IMR-90 (cell line): Measurements from ENCODE around the gene MTIF2. TPM values are rescaled to one million over a fixed set of nuclear protein-coding genes. Genes with fewer than 3 reads are reported as not detected.

Experiments used
- ATAC-seq: fragments of 200-7000 bp; cut with Tn5 transposase; 2 replicates; pipeline ENCODE4 v1.9.1; 2020; ENCODE audit warnings: low read depth, mild to moderate bottlenecking, moderate library complexity
- BruUV-seq: library from RNA; stranded (reverse); fragments of 400-500 nt; replicated peaks from 2 replicates; lab custom pipeline; 2021; lab: Mats Ljungman, UMichigan
- CTCF ChIA-PET: fragments of 300-600 bp; formaldehyde crosslinking; extraction: SDS; loops from one replicate; lab custom pipeline; 2021; ENCODE audit warnings: antibody characterized with exemption; lab: Yijun Ruan, JAX
- POLR2A ChIA-PET: fragments of 300-600 bp; sonication (Branson Sonifier 250); formaldehyde crosslinking; loops from one replicate; lab custom pipeline; 2022; ENCODE audit warnings: antibody characterized with exemption; ENCODE audit not compliant: unreplicated experiment; lab: Charles Lee
- DNase-seq: peaks from one replicate; pipeline ENCODE4 v3.0.0; 2013
- H2AFZ ChIP-seq: replicated peaks from 2 replicates; pipeline ENCODE3; 2013; ENCODE audit warnings: low read length, mild to moderate bottlenecking; ENCODE audit not compliant: poor library complexity
- H2AK5ac ChIP-seq: 2 replicates; pipeline ENCODE4 v1.6.1; 2013; ENCODE audit warnings: low read depth, low read length, inconsistent platforms
- H2AK9ac ChIP-seq: replicated peaks from 2 replicates; pipeline ENCODE3; 2013; ENCODE audit warnings: mild to moderate bottlenecking, low read depth, low read length, moderate library complexity; ENCODE audit not compliant: poor library complexity
- H2BK120ac ChIP-seq: 2 replicates; pipeline ENCODE4 v1.6.1; 2013; ENCODE audit warnings: low read depth, low read length, inconsistent platforms
- H2BK15ac ChIP-seq: 3 replicates; pipeline ENCODE4 v1.6.1; 2013; ENCODE audit warnings: low read depth, low read length, inconsistent platforms
- H2BK20ac ChIP-seq: 2 replicates; pipeline ENCODE4 v1.6.1; 2013; ENCODE audit warnings: low read depth, mild to moderate bottlenecking, inconsistent platforms, low read length, moderate library complexity
- H2BK5ac ChIP-seq: 2 replicates; pipeline ENCODE4 v1.6.1; 2013; ENCODE audit warnings: mild to moderate bottlenecking, low read depth, low read length, inconsistent platforms; ENCODE audit not compliant: poor library complexity, severe bottlenecking
- H3K14ac ChIP-seq: replicated peaks from 2 replicates; pipeline ENCODE4 v1.6.1; 2013; ENCODE audit warnings: low read depth, low read length, inconsistent platforms
- H3K18ac ChIP-seq: 2 replicates; pipeline ENCODE4 v1.6.1; 2013; ENCODE audit warnings: low read depth, low read length, control low read depth
- H3K23ac ChIP-seq: 2 replicates; pipeline ENCODE4 v1.6.1; 2013; ENCODE audit warnings: low read depth, low read length, inconsistent platforms
- H3K27ac ChIP-seq: 2 replicates; pipeline ENCODE4 v1.5.1; 2013; ENCODE audit warnings: mild to moderate bottlenecking, control low read depth, low read length; ENCODE audit not compliant: insufficient read depth
- H3K27me3 ChIP-seq: 2 replicates; pipeline ENCODE4 v1.6.1; 2013; ENCODE audit warnings: low read length; ENCODE audit not compliant: control insufficient read depth, insufficient read depth
- H3K36me3 ChIP-seq: 2 replicates; pipeline ENCODE4 v1.6.1; 2013; ENCODE audit warnings: low read length, mixed read lengths; ENCODE audit not compliant: control insufficient read depth, insufficient read depth
- H3K4ac ChIP-seq: 2 replicates; pipeline ENCODE4 v1.6.1; 2013; ENCODE audit warnings: low read depth, low read length, inconsistent platforms
- H3K4me1 ChIP-seq: 2 replicates; pipeline ENCODE4 v1.6.1; 2013; ENCODE audit warnings: low read length, mixed read lengths; ENCODE audit not compliant: control insufficient read depth, insufficient read depth
- H3K4me2 ChIP-seq: 2 replicates; pipeline ENCODE4 v1.6.1; 2013; ENCODE audit warnings: low read depth, mild to moderate bottlenecking, control low read depth, low read length, moderate library complexity
- H3K4me3 ChIP-seq: 2 replicates; pipeline ENCODE4 v1.5.1; 2013; ENCODE audit warnings: low read depth, mild to moderate bottlenecking, control low read depth, low read length, moderate library complexity; ENCODE audit not compliant: insufficient read depth
- H3K56ac ChIP-seq: 2 replicates; pipeline ENCODE4 v1.6.1; 2013; ENCODE audit warnings: low read length, inconsistent platforms; ENCODE audit not compliant: insufficient read depth; ENCODE audit errors: extremely low read depth
- H3K79me1 ChIP-seq, 2 experiments: 2 replicates each; pipeline ENCODE4 v1.6.1; 2013; ENCODE audit warnings: low read length in 2 of 2, inconsistent platforms in 1 of 2, low read depth in 1 of 2
- H3K9ac ChIP-seq: 2 replicates; pipeline ENCODE4 v1.6.1; 2013; ENCODE audit warnings: low read depth, low read length, control low read depth
- H3K9me1 ChIP-seq: 2 replicates; pipeline ENCODE4 v1.6.1; 2013; ENCODE audit warnings: low read length, inconsistent platforms; ENCODE audit not compliant: insufficient read depth
- H3K9me3 ChIP-seq: 2 replicates; pipeline ENCODE4 v1.6.1; 2013; ENCODE audit warnings: low read length; ENCODE audit not compliant: control insufficient read depth, insufficient read depth
- H4K20me1 ChIP-seq: 2 replicates; pipeline ENCODE4 v1.6.1; 2013; ENCODE audit warnings: low read length, inconsistent platforms; ENCODE audit not compliant: insufficient read depth
- H4K5ac ChIP-seq: 2 replicates; pipeline ENCODE4 v1.6.1; 2013; ENCODE audit warnings: mild to moderate bottlenecking, low read depth, low read length, control low read depth
- H4K8ac ChIP-seq, 2 experiments: 2 replicates each; pipeline ENCODE4 v1.6.1; 2013; ENCODE audit warnings: low read depth in 2 of 2, low read length in 2 of 2, control low read depth in 1 of 2, inconsistent platforms in 1 of 2
- H4K91ac ChIP-seq: 2 replicates; pipeline ENCODE4 v1.6.1; 2013; ENCODE audit warnings: low read depth, low read length, inconsistent platforms; ENCODE audit not compliant: insufficient read depth
- BHLHE40 ChIP-seq: fragments of 150-350 bp; IDR thresholded peaks from 2 replicates; pipeline ENCODE4 v1.6.1; 2016; ENCODE audit warnings: mild to moderate bottlenecking, low read depth, low read length
- CEBPB ChIP-seq: IDR thresholded peaks from 2 replicates; pipeline ENCODE4 v1.6.1; 2012; ENCODE audit warnings: low read depth, low read length, improper control_type of control experiment
- CHD1 ChIP-seq: IDR thresholded peaks from 2 replicates; pipeline ENCODE4 v1.6.1; 2012; ENCODE audit warnings: low read depth, low read length, improper control_type of control experiment
- FOS ChIP-seq: fragments of 150-350 bp; IDR thresholded peaks from 2 replicates; pipeline ENCODE4 v1.6.1; 2016; ENCODE audit warnings: low read depth, low read length
- MAFK ChIP-seq: IDR thresholded peaks from 2 replicates; pipeline ENCODE4 v1.6.1; 2012; ENCODE audit warnings: low read depth, low read length, improper control_type of control experiment
- MAZ ChIP-seq: IDR thresholded peaks from 2 replicates; pipeline ENCODE4 v1.6.1; 2012; ENCODE audit warnings: low read depth, mild to moderate bottlenecking, low read length, improper control_type of control experiment, moderate library complexity, borderline replicate concordance
- MXI1 ChIP-seq: IDR thresholded peaks from 2 replicates; pipeline ENCODE4 v1.6.1; 2012; ENCODE audit warnings: low read depth, mild to moderate bottlenecking, low read length, moderate library complexity, borderline replicate concordance
- NFE2L2 ChIP-seq: fragments of 150-350 bp; IDR thresholded peaks from 2 replicates; pipeline ENCODE4 v1.6.1; 2016; ENCODE audit warnings: low read depth, mild to moderate bottlenecking, low read length
- RAD21 ChIP-seq: IDR thresholded peaks from 2 replicates; pipeline ENCODE4 v1.6.1; 2012; ENCODE audit warnings: low read length, improper control_type of control experiment
- RCOR1 ChIP-seq: IDR thresholded peaks from 2 replicates; pipeline ENCODE4 v1.6.1; 2012; ENCODE audit warnings: mild to moderate bottlenecking, low read length, improper control_type of control experiment; ENCODE audit not compliant: insufficient replicate concordance
- RFX5 ChIP-seq: IDR thresholded peaks from 2 replicates; pipeline ENCODE4 v1.8.0; 2012; ENCODE audit warnings: low read depth, mild to moderate bottlenecking, low read length, moderate library complexity
- SMC3 ChIP-seq: fragments of 150-350 bp; IDR thresholded peaks from 2 replicates; pipeline ENCODE4 v1.6.1; 2016; ENCODE audit warnings: low read depth, mild to moderate bottlenecking, antibody characterized with exemption, low read length, moderate library complexity
- WGBS, 2 experiments: methylation state at CpG; one replicate each; pipeline versions ENCODE4 v1.1.5 to v1.1.7; 2013; ENCODE audit warnings: missing lambda C conversion rate in 2 of 2; ENCODE audit not compliant: insufficient read length in 1 of 2; ENCODE audit errors: extremely low coverage in 2 of 2; 5-methylcytosine and 5-hydroxymethylcytosine counted together
- dilution Hi-C: fragments of 300-500 bp; cut with HindIII; formaldehyde crosslinking; loops from one replicate; pipeline ENCODE4 v1.14.3; 2018; ENCODE audit warnings: low sequenced_read_pairs; ENCODE audit not compliant: unreplicated experiment
- in situ Hi-C: fragments of 300-500 bp; cut with MboI; formaldehyde crosslinking; loops from 3 replicates; pipeline ENCODE4 v1.14.3; 2019; ENCODE audit warnings: low sequenced_read_pairs, inconsistent platforms, mixed read lengths
- intact Hi-C: fragments of 100-400 bp; cut with micrococcal nuclease; formaldehyde crosslinking; loops from 2 replicates; pipeline ENCODE4 v1.10.0; 2022
- polyA plus RNA-seq, 3 experiments: library from polyadenylated mRNA; depleted of rRNA; stranded (reverse); fragments of >200 nt; gene quantifications; 2 replicates each; pipeline ENCODE4 v1.2.3, GENCODE V29; 2012; ENCODE audit warnings: low replicate concordance in 1 of 3
- total RNA-seq: library from RNA; depleted of rRNA; stranded (reverse); fragments of >200 nt; gene quantifications from 2 replicates; pipeline ENCODE4 v1.2.3, GENCODE V29; 2012
- TF ChIP-seq, protein P1 (sequence below): conservative IDR thresholded peaks from 2 replicates; pipeline ENCODE4 v1.5.1; 2012; ENCODE audit warnings: mild to moderate bottlenecking, low read depth, low read length, improper control_type of control experiment
- TF ChIP-seq, protein P2 (sequence below): fragments of 150-350 bp; IDR thresholded peaks from 2 replicates; pipeline ENCODE4 v1.6.1; 2016; ENCODE audit warnings: low read depth, mild to moderate bottlenecking, low read length, moderate library complexity, borderline replicate concordance
- TF ChIP-seq, protein P3 (sequence below): fragments of 150-350 bp; IDR thresholded peaks from 2 replicates; pipeline ENCODE4 v1.6.1; 2017; ENCODE audit warnings: mild to moderate bottlenecking, antibody characterized with exemption, low read length, low read depth

Gene MTIF2
- total and polyA plus RNA-seq, 2 of the 4 experiments (the other 2 are of a cell fraction) = 10.8 to 22.6 TPM

DNA sequence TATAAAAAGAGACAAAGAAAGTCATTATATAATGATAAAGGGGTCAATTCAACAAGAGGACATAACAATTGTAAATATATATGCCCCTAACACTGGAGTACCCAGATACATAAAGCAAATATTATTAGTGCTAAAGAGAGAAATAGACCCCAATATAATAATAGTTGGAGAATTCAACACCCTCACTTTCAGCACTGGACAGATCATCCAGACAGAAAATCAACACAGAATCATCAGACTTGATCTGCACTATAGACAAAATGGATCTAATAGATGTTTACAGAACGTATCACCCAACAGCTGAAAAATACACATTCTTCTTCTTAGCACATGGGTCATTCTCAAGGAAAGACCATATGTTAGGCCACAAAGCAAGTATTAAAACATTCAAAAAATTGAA lies 68.6 kb downstream of the MTIF2 start:
- DNase-seq = no peak
- Histone ChIP-seq H3K56ac (no peak overlapping the region), H3K9ac (no peak overlapping the region), H3K4me3 (no peak overlapping the region), H4K91ac (no peak overlapping the region), H2AK5ac (no peak overlapping the region), H3K9me3 (peaks cover 2% of the 10 kb centered on the region; the same call in 1 of the 2 replicates), H3K79me1 (no peaks in the 10 kb centered on the region; a peak in 1 of 4 replicates), H3K4ac (no peak overlapping the region), H2AFZ (no peak overlapping the region), H2BK120ac (no peak overlapping the region), H3K23ac (no peak overlapping the region), H4K20me1 (no peaks in the 10 kb centered on the region), H3K36me3 (peaks cover 11% of the 10 kb centered on the region), H4K8ac (no peak overlapping the region), H3K4me2 (no peak overlapping the region), H3K9me1 (no peaks in the 10 kb centered on the region), H3K4me1 (no peaks in the 10 kb centered on the region), H3K27ac (no peak overlapping the region), H3K18ac (no peak overlapping the region), H2BK5ac (no peak overlapping the region), H4K5ac (no peak overlapping the region), H3K14ac (no peak overlapping the region), H2BK20ac (no peak overlapping the region), H2BK15ac (no peak overlapping the region), H3K27me3 (no peaks in the 10 kb centered on the region), H2AK9ac (no peak overlapping the region)
- no TSS peak for BruUV-seq
- no CpG with 5 or more reads among the region's 1 CpG for WGBS, 2 experiments
- intact Hi-C loops (no loop called here), dilution Hi-C loops (no loop called here), in situ Hi-C loops (no loop called here)
- no peak for ATAC-seq
- TF ChIP-seq CEBPB (no peak), SMC3 (no peak), FOS (no peak), NFE2L2 (no peak), MXI1 (no peak), RCOR1 (no peak), BHLHE40 (no peak), RFX5 (no peak), CHD1 (no peak), MAZ (no peak), MAFK (no peak), RAD21 (no peak)
- TF ChIP-seq, protein P1, sequence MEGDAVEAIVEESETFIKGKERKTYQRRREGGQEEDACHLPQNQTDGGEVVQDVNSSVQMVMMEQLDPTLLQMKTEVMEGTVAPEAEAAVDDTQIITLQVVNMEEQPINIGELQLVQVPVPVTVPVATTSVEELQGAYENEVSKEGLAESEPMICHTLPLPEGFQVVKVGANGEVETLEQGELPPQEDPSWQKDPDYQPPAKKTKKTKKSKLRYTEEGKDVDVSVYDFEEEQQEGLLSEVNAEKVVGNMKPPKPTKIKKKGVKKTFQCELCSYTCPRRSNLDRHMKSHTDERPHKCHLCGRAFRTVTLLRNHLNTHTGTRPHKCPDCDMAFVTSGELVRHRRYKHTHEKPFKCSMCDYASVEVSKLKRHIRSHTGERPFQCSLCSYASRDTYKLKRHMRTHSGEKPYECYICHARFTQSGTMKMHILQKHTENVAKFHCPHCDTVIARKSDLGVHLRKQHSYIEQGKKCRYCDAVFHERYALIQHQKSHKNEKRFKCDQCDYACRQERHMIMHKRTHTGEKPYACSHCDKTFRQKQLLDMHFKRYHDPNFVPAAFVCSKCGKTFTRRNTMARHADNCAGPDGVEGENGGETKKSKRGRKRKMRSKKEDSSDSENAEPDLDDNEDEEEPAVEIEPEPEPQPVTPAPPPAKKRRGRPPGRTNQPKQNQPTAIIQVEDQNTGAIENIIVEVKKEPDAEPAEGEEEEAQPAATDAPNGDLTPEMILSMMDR = no peak
- TF ChIP-seq, protein P2, sequence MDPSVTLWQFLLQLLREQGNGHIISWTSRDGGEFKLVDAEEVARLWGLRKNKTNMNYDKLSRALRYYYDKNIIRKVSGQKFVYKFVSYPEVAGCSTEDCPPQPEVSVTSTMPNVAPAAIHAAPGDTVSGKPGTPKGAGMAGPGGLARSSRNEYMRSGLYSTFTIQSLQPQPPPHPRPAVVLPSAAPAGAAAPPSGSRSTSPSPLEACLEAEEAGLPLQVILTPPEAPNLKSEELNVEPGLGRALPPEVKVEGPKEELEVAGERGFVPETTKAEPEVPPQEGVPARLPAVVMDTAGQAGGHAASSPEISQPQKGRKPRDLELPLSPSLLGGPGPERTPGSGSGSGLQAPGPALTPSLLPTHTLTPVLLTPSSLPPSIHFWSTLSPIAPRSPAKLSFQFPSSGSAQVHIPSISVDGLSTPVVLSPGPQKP = no peak
- TF ChIP-seq, protein P3, sequence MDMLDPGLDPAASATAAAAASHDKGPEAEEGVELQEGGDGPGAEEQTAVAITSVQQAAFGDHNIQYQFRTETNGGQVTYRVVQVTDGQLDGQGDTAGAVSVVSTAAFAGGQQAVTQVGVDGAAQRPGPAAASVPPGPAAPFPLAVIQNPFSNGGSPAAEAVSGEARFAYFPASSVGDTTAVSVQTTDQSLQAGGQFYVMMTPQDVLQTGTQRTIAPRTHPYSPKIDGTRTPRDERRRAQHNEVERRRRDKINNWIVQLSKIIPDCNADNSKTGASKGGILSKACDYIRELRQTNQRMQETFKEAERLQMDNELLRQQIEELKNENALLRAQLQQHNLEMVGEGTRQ = no peak
- ChIA-PET POLR2A (no interaction called here), CTCF (interaction anchor here (1.2 kb wide), 1 partner anchor 11 kb away, joined by 3 read pairs; no protein-coding TSS in a partner anchor)
